ENCODE results near the gene PAN3.

PAN3 gene

GRCh38 chr13:28338742-28339141 lies 200.4 kb downstream of the PAN3 start:
- DNase-seq (ENCODE audit: low read depth in 2 of 2): no peak

GRCh38 chr13:28339419-28339818 lies 201.1 kb downstream of the PAN3 start:
- no peak for DNase-seq (ENCODE audit: low read depth in 2 of 2)

- DNase-seq (ENCODE audit: low read depth in 2 of 2): no peak
These were observed 202.0 kb downstream of the PAN3 start for GRCh38 chr13:28340272-28340793.

- no peak for DNase-seq (ENCODE audit: low read depth in 2 of 2)
These were observed 203.9 kb downstream of the PAN3 start for GRCh38 chr13:28342251-28342650.

GRCh38 chr13:28344163-28344562 lies 205.8 kb downstream of the PAN3 start:
- DNase-seq (ENCODE audit: low read depth in 2 of 2): no peak

Measured in stimulated activated CD8-positive, alpha-beta memory T cell treated with anti-CD3 and anti-CD28 coated beads, Interleukin-15, amount 100 ng/mL, for 48 hours (primary cell).